Measurements from ENCODE around the gene WAPL. TPM values are rescaled to one million over a fixed set of nuclear protein-coding genes. Genes with fewer than 3 reads are reported as not detected.

WAPL gene
- polyA plus RNA-seq, 1 donor (not counting 4 experiments of a cell fraction or from before 2014, with no cell fraction given) = 26.2 TPM

- Histone ChIP-seq H3K4me2 (ENCODE audit: control insufficient read depth, extremely low read depth, insufficient read depth, low read depth, low read length) (peak overlapping the region; percentile 99), H2AFZ (ENCODE audit: control insufficient read depth, low read length) (peak overlapping the region; percentile 88), H3K9ac (ENCODE audit: control insufficient read depth, extremely low read depth, insufficient read depth, low read length) (peak overlapping the region; percentile 90), H3K4me3 (ENCODE audit: control insufficient read depth in 2 of 3, extremely low read depth in 1 of 3, insufficient read depth in 2 of 3, low read depth in 1 of 3, low read length in 3 of 3) (peak overlapping the region; percentile 92 to 97 (median 94)), H3K9me1 (ENCODE audit: control insufficient read depth, extremely low read depth, insufficient read depth, low read length) (no peaks in the 10 kb centered on the region), H4K20me1 (ENCODE audit: control insufficient read depth, extremely low read depth, insufficient read depth, low read length) (peaks cover 6% of the 10 kb centered on the region), H3K4me1 (ENCODE audit: control insufficient read depth, extremely low read depth, insufficient read depth, low read length) (peaks cover 20% of the 10 kb centered on the region), H3K27me3 (ENCODE audit: control insufficient read depth, extremely low read depth, insufficient read depth, low read length) (no peaks in the 10 kb centered on the region), H3K9me3 (ENCODE audit: control insufficient read depth, low read depth, low read length) (no peaks in the 10 kb centered on the region), H3K79me2 (ENCODE audit: control insufficient read depth, insufficient read depth, low read length) (peaks cover 68% of the 10 kb centered on the region), H3K36me3 (ENCODE audit: control insufficient read depth in 2 of 2, extremely low read depth in 1 of 2, insufficient read depth in 2 of 2, low read length in 2 of 2) (peaks cover under 1 to 6% of the 10 kb centered on the region in 2 experiments), H3K27ac (ENCODE audit: control insufficient read depth, insufficient read depth, low read length) (peak overlapping the region; percentile 60)
- DNase-seq (ENCODE audit: low read depth, low spot score) (no peak), FAIRE-seq (no peak)
- dilution Hi-C loops (cut with MboI; ENCODE audit: extremely low pct_ligation_motif_present, low sequenced_read_pairs) = no loop called here
- TF ChIP-seq, protein P1, sequence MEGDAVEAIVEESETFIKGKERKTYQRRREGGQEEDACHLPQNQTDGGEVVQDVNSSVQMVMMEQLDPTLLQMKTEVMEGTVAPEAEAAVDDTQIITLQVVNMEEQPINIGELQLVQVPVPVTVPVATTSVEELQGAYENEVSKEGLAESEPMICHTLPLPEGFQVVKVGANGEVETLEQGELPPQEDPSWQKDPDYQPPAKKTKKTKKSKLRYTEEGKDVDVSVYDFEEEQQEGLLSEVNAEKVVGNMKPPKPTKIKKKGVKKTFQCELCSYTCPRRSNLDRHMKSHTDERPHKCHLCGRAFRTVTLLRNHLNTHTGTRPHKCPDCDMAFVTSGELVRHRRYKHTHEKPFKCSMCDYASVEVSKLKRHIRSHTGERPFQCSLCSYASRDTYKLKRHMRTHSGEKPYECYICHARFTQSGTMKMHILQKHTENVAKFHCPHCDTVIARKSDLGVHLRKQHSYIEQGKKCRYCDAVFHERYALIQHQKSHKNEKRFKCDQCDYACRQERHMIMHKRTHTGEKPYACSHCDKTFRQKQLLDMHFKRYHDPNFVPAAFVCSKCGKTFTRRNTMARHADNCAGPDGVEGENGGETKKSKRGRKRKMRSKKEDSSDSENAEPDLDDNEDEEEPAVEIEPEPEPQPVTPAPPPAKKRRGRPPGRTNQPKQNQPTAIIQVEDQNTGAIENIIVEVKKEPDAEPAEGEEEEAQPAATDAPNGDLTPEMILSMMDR (optimal IDR thresholded peaks at IDR 0.05 in 1 of 3, IDR thresholded peaks at IDR 0.05 in 1 of 3, conservative IDR thresholded peaks at IDR 0.05 in 1 of 3; ENCODE audit: extremely low read depth in 1 of 3, insufficient read depth in 2 of 3, low read length in 3 of 3) = no peak
- no peak for TF ChIP-seq EZH2 (IDR thresholded peaks at IDR 0.05; ENCODE audit: low read length)
These were observed 891 bp upstream of the WAPL start for GRCh38 chr10:86522510-86522855.

DNA sequence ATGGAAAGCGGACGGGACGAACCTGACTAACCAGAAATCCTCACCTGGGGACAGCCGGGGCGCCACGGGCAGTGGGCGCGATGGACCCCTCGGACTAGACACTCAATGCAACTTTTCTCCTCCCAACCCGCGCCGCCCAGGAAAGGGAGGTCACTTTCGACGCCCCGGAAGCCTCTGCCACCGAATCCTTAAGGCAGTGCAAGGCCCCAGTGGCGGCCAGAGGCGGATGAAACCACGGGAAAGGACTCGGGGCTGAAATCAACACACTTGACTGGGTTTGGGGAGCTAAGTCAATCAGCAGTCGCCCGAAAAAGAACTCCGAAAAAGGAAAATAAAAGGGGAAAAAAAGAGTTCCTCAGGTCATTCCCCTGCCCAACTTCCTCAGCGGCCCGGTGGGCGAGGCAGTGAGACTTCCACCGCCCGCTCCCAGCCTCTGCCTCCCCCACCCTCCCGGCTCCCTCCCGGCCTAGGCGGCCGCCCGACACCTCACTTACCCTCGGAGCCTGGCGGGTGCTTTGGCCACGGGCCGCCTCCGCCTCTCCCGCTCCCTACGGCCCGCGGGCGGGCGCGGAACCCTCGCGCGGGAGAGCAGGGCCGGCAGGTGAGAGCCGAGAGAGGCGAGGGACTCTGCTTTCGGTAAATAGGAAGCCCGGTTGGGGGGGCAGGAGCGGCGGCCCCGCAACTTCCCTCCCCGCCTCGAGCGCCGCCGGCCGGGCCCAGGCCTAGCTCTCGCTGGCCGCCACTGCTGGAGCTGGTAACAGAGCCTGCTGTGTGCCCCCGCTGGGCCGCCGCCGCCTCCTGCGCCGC is 518 bp downstream of the WAPL start:
- H3K9me1 ChIP-seq (ENCODE audit: control insufficient read depth, extremely low read depth, insufficient read depth, low read length) = no peaks in the 10 kb centered on the region
- H3K4me2 ChIP-seq (ENCODE audit: control insufficient read depth, extremely low read depth, insufficient read depth, low read depth, low read length) = peak overlapping the region; percentile 70
- dilution Hi-C loops (cut with MboI; ENCODE audit: extremely low pct_ligation_motif_present, low sequenced_read_pairs) = no loop called here
- H2AFZ ChIP-seq (ENCODE audit: control insufficient read depth, low read length) = peak overlapping the region; percentile 55
- peak overlapping the region; percentile 90 for H3K9ac ChIP-seq (ENCODE audit: control insufficient read depth, extremely low read depth, insufficient read depth, low read length)
- H3K27me3 ChIP-seq (ENCODE audit: control insufficient read depth, extremely low read depth, insufficient read depth, low read length) = no peaks in the 10 kb centered on the region
- FAIRE-seq (peak; percentile 49), DNase-seq (ENCODE audit: low read depth, low spot score) (no peak)
- H3K4me3 ChIP-seq (ENCODE audit: control insufficient read depth in 2 of 3, extremely low read depth in 1 of 3, insufficient read depth in 2 of 3, low read depth in 1 of 3, low read length in 3 of 3) = peak overlapping the region; percentile 92 to 97 (median 94)
- H3K79me2 ChIP-seq (ENCODE audit: control insufficient read depth, insufficient read depth, low read length) = peaks cover 82% of the 10 kb centered on the region
- peaks cover 1 to 12% of the 10 kb centered on the region in 2 experiments for H3K36me3 ChIP-seq (ENCODE audit: control insufficient read depth in 2 of 2, extremely low read depth in 1 of 2, insufficient read depth in 2 of 2, low read length in 2 of 2)
- no peaks in the 10 kb centered on the region for H3K9me3 ChIP-seq (ENCODE audit: control insufficient read depth, low read depth, low read length)
- H4K20me1 ChIP-seq (ENCODE audit: control insufficient read depth, extremely low read depth, insufficient read depth, low read length) = peaks cover 6% of the 10 kb centered on the region
- H3K4me1 ChIP-seq (ENCODE audit: control insufficient read depth, extremely low read depth, insufficient read depth, low read length) = peaks cover 20% of the 10 kb centered on the region
- H3K27ac ChIP-seq (ENCODE audit: control insufficient read depth, insufficient read depth, low read length) = peak overlapping the region; percentile 86
- TF ChIP-seq, protein P1 (optimal IDR thresholded peaks at IDR 0.05 in 1 of 3, IDR thresholded peaks at IDR 0.05 in 1 of 3, conservative IDR thresholded peaks at IDR 0.05 in 1 of 3; ENCODE audit: extremely low read depth in 1 of 3, insufficient read depth in 2 of 3, low read length in 3 of 3) = no peak
- TF ChIP-seq EZH2 (IDR thresholded peaks at IDR 0.05; ENCODE audit: low read length) = no peak

Measured in keratinocyte (primary cell).